Panc1 (cell line): ENCODE measurements around the gene MAFB. TPM values are rescaled to one million over a fixed set of nuclear protein-coding genes. Genes with fewer than 3 reads are reported as not detected.

Experiments
- ATAC-seq: fragments of 200-7000 bp; cut with Tn5 transposase; 2 replicates; pipeline ENCODE4 v1.9.1; 2020; ENCODE audit warnings: mild to moderate bottlenecking, moderate library complexity
- BruUV-seq: library from RNA; stranded (reverse); fragments of 400-500 nt; replicated peaks from 2 replicates; lab custom pipeline; 2021; lab: Mats Ljungman, UMichigan
- CTCF ChIA-PET: fragments of 300-600 bp; sonication (Branson Sonifier 250); formaldehyde crosslinking; loops from one replicate; lab custom pipeline; 2022; ENCODE audit warnings: antibody characterized with exemption; lab: Charles Lee
- POLR2A ChIA-PET: fragments of 300-600 bp; sonication (Branson Sonifier 250); formaldehyde crosslinking; loops from one replicate; lab custom pipeline; 2022; ENCODE audit warnings: antibody characterized with exemption; lab: Charles Lee
- DNase-seq: peaks from one replicate; pipeline ENCODE4 v3.0.0-alpha.2; 2010; ENCODE audit warnings: low read depth, low spot score
- H3K27ac ChIP-seq: 2 replicates; pipeline ENCODE4 v1.5.1; 2011; ENCODE audit warnings: mild to moderate bottlenecking, low read length, inconsistent platforms
- H3K27me3 ChIP-seq: fragments of 200-500 bp; sonication (Bioruptor generic); 2 replicates; pipeline ENCODE4 v1.6.0; 2014; ENCODE audit warnings: low read length, inconsistent platforms; ENCODE audit not compliant: control insufficient read depth, insufficient read depth
- H3K36me3 ChIP-seq: fragments of 200-500 bp; sonication (Bioruptor generic); 2 replicates; pipeline ENCODE4 v1.5.1; 2014; ENCODE audit warnings: inconsistent platforms, mild to moderate bottlenecking, low read length, moderate library complexity; ENCODE audit not compliant: control insufficient read depth, insufficient read depth
- H3K4me1 ChIP-seq: 2 replicates; pipeline ENCODE4 v1.5.1; 2011; ENCODE audit warnings: inconsistent platforms, mild to moderate bottlenecking, low read length, moderate library complexity; ENCODE audit not compliant: control insufficient read depth, insufficient read depth
- H3K4me3 ChIP-seq, 2 experiments: 2 replicates each; pipeline ENCODE4 v1.5.1; 2011 to 2012; ENCODE audit warnings: low read depth in 2 of 2, low read length in 2 of 2, mild to moderate bottlenecking in 2 of 2, inconsistent platforms in 1 of 2, moderate library complexity in 1 of 2
- H3K9me3 ChIP-seq: fragments of 200-500 bp; sonication (Bioruptor generic); 2 replicates; pipeline ENCODE4 v1.5.1; 2014; ENCODE audit warnings: low read depth, mild to moderate bottlenecking, inconsistent platforms, low read length, moderate library complexity; ENCODE audit not compliant: control insufficient read depth, insufficient read depth
- CTCF ChIP-seq: fragments of 450-650 bp; IDR thresholded peaks from 2 replicates; pipeline ENCODE4 v1.5.1; 2017; ENCODE audit warnings: mild to moderate bottlenecking
- POLR2AphosphoS5 ChIP-seq: IDR thresholded peaks from 2 replicates; pipeline ENCODE4 v1.6.1; 2012; ENCODE audit warnings: mild to moderate bottlenecking, low read depth, low read length, moderate library complexity
- REST ChIP-seq, 2 experiments: IDR thresholded peaks; 2 replicates each; pipeline ENCODE4 v1.6.1; 2011 to 2012; ENCODE audit warnings: low read depth in 2 of 2, control low read depth in 1 of 2, low read length in 1 of 2, mild to moderate bottlenecking in 1 of 2, moderate library complexity in 1 of 2; ENCODE audit not compliant: insufficient read depth in 1 of 2
- SIN3A ChIP-seq: IDR thresholded peaks from 2 replicates; pipeline ENCODE4 v1.6.1; 2012; ENCODE audit warnings: low read depth, mild to moderate bottlenecking, low read length, moderate library complexity, borderline replicate concordance; ENCODE audit not compliant: insufficient read depth
- TCF7L2 ChIP-seq: IDR thresholded peaks from 2 replicates; pipeline ENCODE4 v1.6.1; 2011; ENCODE audit warnings: mild to moderate bottlenecking, low read depth, low read length, inconsistent platforms
- in situ Hi-C: cut with HindIII; loops from 2 replicates; pipeline ENCODE4 v1.10.0; 2016; ENCODE audit warnings: low sequenced_read_pairs, low pct_unique_long_range_greater_than_20kb
- intact Hi-C: fragments of 100-400 bp; cut with micrococcal nuclease; formaldehyde crosslinking; loops from one replicate; pipeline ENCODE4 v1.10.0; 2022; ENCODE audit not compliant: unreplicated experiment
- total RNA-seq: library from RNA; stranded (reverse); gene quantifications from one replicate; pipeline ENCODE4 v1.2.1, GENCODE V29; 2021; ENCODE audit not compliant: unreplicated experiment

The MAFB gene
- total RNA-seq, 1 experiment from 2014 or later = 0.28 TPM

GRCh38 chr20:40688129-40689099 lies 622 bp downstream of the MAFB start:
- intact Hi-C loops (loop anchor here (5.0 kb wide), 1 partner anchor 526 kb away; no protein-coding TSS in a partner anchor), in situ Hi-C loops (no loop called here)
- POLR2A ChIA-PET = interaction anchor here (0.6 kb wide), 1 partner anchor 20 kb away, joined by 3 read pairs; no protein-coding TSS in a partner anchor
- peaks cover 15% of the 10 kb centered on the region; the same call in 1 of the 2 replicates for H3K27me3 ChIP-seq
- no peaks in the 10 kb centered on the region for H3K9me3 ChIP-seq
- TF ChIP-seq REST (IDR thresholded peaks at IDR 0.05; ENCODE audit: insufficient read depth in 1 of 2, low read depth in 2 of 2, low read length in 1 of 2) (no peak), POLR2AphosphoS5 (no peak), SIN3A (no peak), CTCF (no peak), TCF7L2 (no peak)
- no peak overlapping the region for H3K27ac ChIP-seq
- H3K4me3 ChIP-seq = peak overlapping the region; percentile 45 to 65
- no peaks in the 10 kb centered on the region for H3K4me1 ChIP-seq
- DNase-seq = no peak
- no TSS peak for BruUV-seq
- CTCF ChIA-PET = interaction anchor here (0.5 kb wide), 1 partner anchor 252 kb away, joined by 4 read pairs; no protein-coding TSS in a partner anchor
- peak; percentile 39 for ATAC-seq
- no peaks in the 10 kb centered on the region for H3K36me3 ChIP-seq

- Histone ChIP-seq H3K9me3 (no peaks in the 10 kb centered on the region), H3K4me3 (peak overlapping the region in 1 of 2 experiments; percentile 8; a peak in 1 of 4 replicates), H3K36me3 (no peaks in the 10 kb centered on the region), H3K4me1 (no peaks in the 10 kb centered on the region), H3K27me3 (peaks cover 11% of the 10 kb centered on the region; the same call in 1 of the 2 replicates), H3K27ac (no peak overlapping the region)
- intact Hi-C loops = loop anchor here (5.0 kb wide), 1 partner anchor 525 kb away; no protein-coding TSS in a partner anchor
- no peak for TF ChIP-seq REST (IDR thresholded peaks at IDR 0.05; ENCODE audit: insufficient read depth in 1 of 2, low read depth in 2 of 2, low read length in 1 of 2)
- no peak for TF ChIP-seq SIN3A
- TF ChIP-seq POLR2AphosphoS5 = no peak
- DNase-seq = no peak
- no peak for ATAC-seq
- CTCF ChIA-PET = no interaction called here
- in situ Hi-C loops = no loop called here
- no TSS peak for BruUV-seq
- POLR2A ChIA-PET = no interaction called here
Measured at GRCh38 chr20:40687384-40688128, 1.5 kb downstream of the MAFB start.
